ENCODE measurements around the gene SLC1A6.

SLC1A6 gene

DNA sequence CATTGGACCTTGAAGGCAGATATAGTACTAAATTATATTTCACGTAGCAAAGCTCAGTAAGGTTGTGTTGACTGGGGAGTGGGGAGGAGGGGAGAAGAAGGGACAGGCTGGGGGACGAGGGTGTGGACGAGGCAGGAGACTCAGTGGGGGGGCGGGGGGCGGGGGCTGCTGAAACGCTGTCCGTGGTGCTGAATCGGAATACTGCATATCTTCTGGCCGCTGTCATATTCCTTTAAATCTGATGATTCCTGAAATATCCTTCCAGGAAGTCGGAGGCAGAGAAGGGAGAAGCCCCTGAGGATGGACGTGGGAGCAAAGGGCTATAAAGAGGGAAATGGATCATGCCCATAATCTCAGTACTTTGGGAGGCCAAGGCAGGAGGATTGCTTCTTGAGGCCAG is 34.9 kb upstream of the SLC1A6 start:
- TF ChIP-seq, protein P1, sequence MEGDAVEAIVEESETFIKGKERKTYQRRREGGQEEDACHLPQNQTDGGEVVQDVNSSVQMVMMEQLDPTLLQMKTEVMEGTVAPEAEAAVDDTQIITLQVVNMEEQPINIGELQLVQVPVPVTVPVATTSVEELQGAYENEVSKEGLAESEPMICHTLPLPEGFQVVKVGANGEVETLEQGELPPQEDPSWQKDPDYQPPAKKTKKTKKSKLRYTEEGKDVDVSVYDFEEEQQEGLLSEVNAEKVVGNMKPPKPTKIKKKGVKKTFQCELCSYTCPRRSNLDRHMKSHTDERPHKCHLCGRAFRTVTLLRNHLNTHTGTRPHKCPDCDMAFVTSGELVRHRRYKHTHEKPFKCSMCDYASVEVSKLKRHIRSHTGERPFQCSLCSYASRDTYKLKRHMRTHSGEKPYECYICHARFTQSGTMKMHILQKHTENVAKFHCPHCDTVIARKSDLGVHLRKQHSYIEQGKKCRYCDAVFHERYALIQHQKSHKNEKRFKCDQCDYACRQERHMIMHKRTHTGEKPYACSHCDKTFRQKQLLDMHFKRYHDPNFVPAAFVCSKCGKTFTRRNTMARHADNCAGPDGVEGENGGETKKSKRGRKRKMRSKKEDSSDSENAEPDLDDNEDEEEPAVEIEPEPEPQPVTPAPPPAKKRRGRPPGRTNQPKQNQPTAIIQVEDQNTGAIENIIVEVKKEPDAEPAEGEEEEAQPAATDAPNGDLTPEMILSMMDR (IDR thresholded peaks at IDR 0.05; ENCODE audit: extremely low read depth, missing control alignments), result no peak
- DNase-seq (ENCODE audit: low spot score), result no peak

DNA sequence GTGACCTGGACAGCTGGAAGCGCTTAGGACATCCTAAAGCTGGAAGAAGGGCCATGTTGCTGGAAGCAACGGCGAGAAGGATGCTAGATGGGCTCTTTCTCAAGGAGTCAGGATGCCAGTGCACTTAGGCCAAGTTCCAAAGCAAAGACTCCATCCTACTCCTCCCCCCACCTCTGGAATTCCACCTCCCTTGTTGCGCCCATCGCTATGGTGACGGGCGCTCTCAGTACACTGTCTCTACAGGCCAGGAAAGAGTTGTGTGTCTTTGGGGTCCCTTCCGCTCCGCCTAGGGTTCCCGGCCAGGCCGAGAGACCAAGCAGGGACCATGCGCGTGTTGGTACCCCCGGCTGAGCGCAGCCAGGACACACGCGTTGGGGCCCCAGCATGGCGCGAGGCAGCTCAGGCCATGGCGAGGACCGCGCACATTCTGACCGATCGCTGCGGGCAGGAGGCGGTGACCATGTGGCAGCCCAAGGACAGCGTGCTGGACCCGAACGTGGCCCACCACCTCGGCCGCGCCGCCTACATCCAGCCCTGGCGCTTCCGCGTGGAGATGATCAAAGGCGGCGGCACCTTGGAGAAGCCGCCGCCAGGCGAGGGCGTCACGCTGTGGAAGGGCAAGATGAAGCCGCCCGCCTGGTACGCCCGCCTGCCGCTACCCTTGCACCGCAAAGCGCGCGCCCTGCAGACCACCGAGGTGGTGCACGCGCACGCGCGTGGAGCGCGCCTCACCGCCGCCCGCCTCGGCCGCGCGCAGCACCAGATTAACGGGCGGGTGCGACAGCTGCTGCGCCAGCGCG is 31.0 kb upstream of the SLC1A6 start:
- TF ChIP-seq, protein P1 (IDR thresholded peaks at IDR 0.05; ENCODE audit: extremely low read depth, missing control alignments), result no peak

DNA sequence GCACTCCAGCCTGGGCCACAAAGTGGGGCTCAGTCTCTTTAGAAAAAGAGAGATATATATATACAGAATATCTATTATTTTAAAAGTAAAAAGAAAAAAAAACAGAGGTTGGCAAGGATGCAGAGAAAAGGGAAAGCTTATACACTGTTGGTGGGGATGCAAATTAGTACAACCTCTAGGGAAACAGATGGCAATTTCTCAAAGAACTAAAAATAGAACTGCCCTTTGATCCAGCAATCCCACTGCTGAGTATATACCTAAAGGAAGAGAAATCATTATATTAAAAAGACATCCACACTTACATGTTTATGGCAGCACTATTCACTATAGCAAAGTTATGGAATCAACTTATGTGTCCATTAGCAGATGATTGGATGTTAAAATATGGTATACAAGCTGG is 28.6 kb upstream of the SLC1A6 start:
- TF ChIP-seq, protein P1 (IDR thresholded peaks at IDR 0.05; ENCODE audit: extremely low read depth, missing control alignments), result no peak
- DNase-seq (ENCODE audit: low spot score), result no peak

More for the DNA sequence above, 31.0 kb upstream of the SLC1A6 start:
- no peak for DNase-seq (ENCODE audit: low spot score)

DNA sequence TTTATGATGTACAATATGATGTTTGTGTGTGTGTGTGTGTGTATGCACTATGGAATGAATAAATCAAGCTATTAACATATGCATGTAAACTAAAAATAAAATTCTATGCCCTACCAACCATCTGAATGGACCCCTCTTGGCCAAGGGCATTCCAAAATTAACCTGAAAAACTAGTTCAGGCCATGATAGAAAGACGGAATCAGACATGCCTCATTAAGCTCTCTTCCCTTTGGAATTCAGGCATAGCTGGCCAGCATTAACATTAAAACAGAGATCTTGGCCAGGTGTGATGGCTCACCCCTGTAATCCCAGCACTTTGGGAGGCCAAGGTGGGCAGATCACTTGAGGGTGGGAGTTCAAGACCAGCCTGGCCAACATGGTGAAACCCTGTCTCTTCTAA is 18.3 kb upstream of the SLC1A6 start:
- no peak for DNase-seq (ENCODE audit: low spot score)

DNA sequence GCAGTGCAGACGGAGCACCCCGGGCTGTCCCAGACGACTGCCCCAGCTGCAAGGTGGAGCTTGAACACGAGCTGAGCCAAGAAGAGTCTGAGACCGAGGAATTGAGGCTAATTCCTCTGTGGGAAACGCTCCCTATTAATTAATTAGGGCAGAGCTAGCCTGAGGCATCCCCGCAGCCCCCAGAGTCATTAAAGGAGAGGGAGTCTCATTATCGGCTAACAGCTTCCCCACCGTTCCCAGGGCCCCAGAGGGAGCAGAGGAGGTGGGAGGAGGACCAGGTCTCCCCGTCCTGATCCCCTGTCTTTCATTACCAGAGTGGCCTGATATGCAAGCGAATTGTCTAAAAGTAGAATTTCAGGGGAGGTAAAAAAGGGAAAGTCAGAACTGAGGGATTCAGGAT is 13.1 kb upstream of the SLC1A6 start:
- DNase-seq (ENCODE audit: low spot score), result no peak
- TF ChIP-seq, protein P1 (IDR thresholded peaks at IDR 0.05; ENCODE audit: extremely low read depth, missing control alignments), result no peak

More for the DNA sequence above, 18.3 kb upstream of the SLC1A6 start:
- TF ChIP-seq, protein P1 (IDR thresholded peaks at IDR 0.05; ENCODE audit: extremely low read depth, missing control alignments), result no peak

DNA sequence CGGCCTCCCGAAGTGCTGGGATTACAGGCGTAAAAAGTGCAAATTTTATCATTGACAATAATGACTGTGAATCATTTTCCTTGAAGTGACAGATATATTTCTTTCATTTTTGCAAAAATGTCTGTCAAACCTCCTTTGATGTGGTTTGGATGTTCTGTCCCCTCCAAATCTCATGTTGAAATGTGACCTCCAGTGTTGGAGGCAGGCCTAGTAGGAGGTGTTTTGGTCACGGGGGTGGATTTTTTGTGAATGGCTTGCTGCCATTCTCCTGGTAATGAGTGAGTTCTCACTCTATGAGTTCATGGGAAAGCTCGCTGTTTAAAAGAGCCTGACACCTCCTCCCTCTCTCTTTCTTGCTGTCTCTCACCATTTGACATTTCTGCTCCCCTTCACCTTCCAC is 5.5 kb upstream of the SLC1A6 start:
- no peak for DNase-seq (ENCODE audit: low spot score)
- TF ChIP-seq, protein P1 (IDR thresholded peaks at IDR 0.05; ENCODE audit: extremely low read depth, missing control alignments), result no peak

DNA sequence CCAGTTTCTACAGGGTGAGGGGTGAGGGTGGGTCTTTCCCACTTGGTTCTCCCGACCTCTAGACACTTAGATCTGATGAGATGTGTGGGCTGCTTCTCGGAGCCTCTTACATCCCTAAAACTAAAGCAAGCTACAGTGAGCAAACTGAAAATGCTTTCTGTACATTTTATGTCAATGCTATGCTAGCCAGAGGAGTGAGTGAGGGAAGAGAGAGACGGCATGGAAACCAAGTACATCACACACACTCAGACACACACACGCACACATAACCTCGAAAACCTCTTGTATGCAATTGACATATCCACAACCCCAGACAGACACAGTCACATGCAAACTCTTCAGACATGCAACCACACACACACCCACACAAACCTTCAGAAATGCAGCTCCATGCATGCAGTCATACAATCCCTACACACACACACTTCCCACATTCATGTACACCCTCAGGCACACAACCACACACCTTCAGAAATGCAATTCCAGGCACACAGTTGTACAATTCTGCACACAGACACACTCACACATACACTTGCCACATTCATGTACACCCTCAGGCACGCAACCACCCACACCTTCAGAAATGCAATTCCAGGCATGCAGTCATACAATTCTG is 1.4 kb downstream of the SLC1A6 start:
- DNase-seq (ENCODE audit: low spot score), result no peak
- TF ChIP-seq, protein P1 (IDR thresholded peaks at IDR 0.05; ENCODE audit: extremely low read depth, missing control alignments), result no peak

Measured in GM20000 (cell line).